SW480 (cell line): ENCODE results near the gene RHOB.

Experiments
- DNase-seq: peaks from one replicate; pipeline ENCODE4 v3.0.0-alpha.2; 2016; ENCODE audit warnings: low spot score

RHOB gene

DNA sequence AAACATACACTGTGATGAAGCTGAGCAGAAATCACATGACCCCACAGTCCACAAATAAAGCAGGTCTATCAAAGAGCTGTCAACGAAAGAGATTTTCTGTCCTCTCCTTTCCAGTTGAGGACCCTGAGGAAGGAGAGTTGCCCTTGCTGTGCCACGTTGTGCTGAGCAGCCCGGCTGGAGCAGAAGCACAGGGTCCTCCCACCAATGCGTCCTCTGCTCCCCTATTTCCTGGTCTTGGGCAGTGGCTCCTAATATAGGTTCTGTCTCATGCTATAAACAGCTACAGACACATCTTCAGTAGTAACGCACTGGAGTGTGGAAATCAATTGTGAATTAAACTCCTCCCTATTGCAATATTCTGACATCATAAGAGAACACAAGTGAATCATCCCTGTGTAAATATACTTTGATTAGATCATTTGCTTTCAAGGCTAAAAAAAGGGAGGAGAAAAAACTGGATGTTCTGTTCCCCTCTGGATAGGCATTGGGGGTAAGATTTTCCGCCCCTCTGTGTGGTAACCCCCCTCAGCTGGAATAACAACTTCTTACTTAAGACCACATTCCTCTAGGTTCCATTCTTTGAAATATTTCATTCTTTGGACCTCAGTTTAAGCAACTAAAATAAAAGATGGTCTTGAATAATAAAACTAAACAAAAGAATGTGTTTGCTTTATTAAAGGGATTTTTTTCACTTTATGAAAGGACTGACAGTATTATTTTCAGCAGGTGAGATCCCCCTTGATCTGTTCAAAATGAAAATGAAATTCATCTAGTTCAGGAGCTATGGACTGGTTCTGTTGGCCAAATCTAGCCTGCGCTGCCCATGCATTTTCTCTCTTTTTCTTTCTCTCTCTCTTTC lies 8.3 kb upstream of the RHOB start:
- DNase-seq: peak; percentile 96

DNA sequence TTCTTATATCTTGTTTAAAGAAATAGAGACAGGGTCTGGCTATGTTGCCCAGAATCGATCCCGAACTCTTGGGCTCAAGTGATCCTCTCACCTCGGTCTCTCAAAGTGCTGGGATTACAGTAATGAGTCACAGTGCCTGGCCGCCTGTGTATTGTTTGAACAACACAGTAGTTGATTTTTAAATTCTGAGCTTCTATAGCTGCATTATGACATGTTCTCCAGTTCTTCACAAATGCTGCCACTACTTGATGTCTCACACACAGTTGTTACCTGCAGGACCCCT lies 7.7 kb upstream of the RHOB start:
- DNase-seq: peak; percentile 63

GRCh38 chr2:20439503-20439902 lies 7.4 kb upstream of the RHOB start:
- DNase-seq: no peak

DNA sequence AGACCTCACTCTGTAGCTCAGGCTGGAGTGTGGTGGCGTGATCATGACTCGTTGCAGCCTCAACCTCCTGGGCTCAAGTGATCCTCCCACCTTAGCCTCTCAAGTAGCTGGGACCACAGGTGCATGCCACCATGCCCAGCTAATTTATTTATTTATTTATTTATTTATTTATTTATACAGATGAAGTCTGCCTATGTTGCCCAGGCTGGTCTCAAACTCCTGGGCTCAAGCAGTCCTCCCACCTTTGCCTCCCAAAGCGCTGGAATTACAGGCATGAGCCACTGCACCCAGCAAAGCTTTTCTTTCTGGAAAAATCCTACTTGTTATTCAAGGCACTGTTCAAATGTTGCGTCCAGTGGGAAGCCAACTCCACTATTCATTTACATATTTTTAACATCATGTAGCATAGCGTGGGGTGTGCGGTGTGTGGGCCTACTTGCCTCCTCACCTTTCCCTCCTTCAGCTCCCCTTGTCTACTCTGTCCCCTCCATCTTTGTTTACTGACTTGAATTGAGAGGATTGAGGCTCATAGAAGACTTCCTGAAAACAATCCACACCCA lies 6.8 kb upstream of the RHOB start:
- DNase-seq: no peak

- peak; percentile 76 for DNase-seq
Observed at GRCh38 chr2:20443276-20443920, 3.5 kb upstream of the RHOB start.

GRCh38 chr2:20444101-20444992 lies 2.5 kb upstream of the RHOB start:
- no peak for DNase-seq

DNA sequence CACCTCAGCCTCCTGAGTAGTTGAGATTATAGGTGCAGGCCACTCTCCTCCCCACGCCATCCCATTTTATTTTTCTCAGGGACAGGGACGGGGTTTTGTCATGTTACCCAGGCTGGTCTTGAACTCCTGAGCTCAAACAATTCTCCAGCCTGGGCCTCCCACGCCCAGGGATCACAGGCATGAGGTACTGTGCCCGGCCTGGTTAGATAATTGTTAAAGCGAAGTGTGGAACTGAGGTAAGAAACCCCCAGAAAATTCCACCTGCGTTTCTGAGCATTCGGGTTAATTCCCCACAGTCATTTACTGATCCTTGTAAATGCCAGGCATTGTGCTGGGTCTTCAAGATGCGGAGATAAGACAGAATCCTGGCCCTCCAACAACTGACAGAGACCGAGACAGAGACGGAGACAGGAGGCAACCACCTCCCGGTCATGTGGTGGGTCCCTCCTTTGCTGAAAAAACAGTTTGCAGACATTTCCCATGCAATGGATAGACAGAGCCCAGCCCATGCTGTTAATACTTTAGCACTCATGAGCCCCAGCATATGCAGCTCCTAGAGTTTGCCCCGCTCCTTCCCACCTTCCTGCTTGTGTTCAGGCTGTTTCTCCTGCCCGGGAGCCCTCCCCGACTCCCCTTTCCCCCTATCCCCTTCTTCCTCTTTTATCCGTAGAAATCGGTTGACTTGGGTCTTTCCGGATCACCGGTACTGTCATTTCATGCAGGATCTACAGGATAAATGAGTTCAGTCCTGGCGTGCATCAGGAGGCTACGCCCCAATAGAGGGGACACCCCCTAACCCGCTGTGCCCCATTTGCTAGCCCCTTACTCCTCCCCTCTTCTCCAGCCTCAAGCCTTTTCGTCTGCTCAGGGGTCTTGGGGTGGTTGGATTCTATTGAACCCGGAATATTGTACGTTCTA lies 1.6 kb upstream of the RHOB start:
- no peak for DNase-seq

GRCh38 chr2:20446255-20446916 lies 488 bp upstream of the RHOB start:
- no peak for DNase-seq

- DNase-seq: peak; percentile 40
Observed at GRCh38 chr2:20447437-20448245, 767 bp downstream of the RHOB start.

- peak; percentile 38 for DNase-seq
Observed at GRCh38 chr2:20448246-20448976, 1.5 kb downstream of the RHOB start.

- no peak for DNase-seq
Observed at GRCh38 chr2:20448977-20449306, 2.1 kb downstream of the RHOB start.

DNA sequence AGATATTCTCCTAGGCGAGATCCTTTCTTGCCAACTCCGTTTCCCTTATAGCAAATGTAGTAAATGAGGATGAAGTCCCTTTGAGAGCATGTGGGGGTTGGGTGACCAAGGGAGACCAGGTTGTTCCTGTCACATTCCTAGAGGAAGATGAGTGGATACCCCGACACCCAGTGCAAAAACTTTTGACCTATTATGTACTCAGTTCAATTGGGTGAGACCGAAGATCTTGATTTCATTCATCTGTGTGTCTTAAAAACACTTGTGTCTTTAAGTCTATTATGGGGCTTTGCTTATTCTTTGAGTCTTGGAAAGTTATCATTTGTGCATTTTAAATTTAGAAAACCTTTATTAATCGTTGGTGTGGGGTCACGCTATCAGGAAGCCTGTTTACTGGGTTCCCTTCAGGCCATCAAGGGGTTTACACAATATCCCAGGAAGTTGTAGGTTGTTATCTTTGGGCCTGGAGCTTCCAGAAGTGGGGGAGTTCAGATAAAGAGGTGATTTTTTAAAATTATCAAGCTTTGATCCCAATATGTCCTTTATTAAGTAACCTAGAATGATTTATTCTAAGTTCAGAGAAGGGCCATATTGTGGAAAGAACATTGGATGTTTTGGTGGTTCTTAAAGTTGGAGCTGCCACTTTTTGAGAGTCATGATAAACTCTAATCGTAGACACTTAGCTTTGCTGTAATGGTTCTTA lies 2.8 kb downstream of the RHOB start:
- peak; percentile 36 for DNase-seq

- DNase-seq: peak; percentile 79
Observed at GRCh38 chr2:20450201-20450999, 3.5 kb downstream of the RHOB start.

DNA sequence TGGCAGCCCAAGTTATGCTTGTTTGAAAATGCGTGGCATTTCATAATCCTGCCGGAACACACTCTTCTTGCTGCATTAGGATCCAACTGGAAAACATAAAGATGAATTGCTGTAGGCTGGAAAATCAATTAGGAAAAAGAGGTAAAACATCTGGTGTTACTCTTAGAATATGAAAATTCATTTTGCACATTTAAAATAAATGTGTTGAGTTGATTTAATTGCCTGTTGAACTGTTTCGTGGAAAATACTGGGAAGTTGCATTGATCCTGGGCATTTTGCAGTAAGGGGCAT lies 4.1 kb downstream of the RHOB start:
- no peak for DNase-seq

- DNase-seq: no peak
Observed at GRCh38 chr2:20451341-20451740, 4.5 kb downstream of the RHOB start.

GRCh38 chr2:20451761-20452499 lies 5.1 kb downstream of the RHOB start:
- no peak for DNase-seq

GRCh38 chr2:20452551-20452950 lies 5.7 kb downstream of the RHOB start:
- DNase-seq: peak; percentile 75
